OCI-LY3 (cell line): Measurements from ENCODE around the gene BRI3.

ENCODE experiments used
- H2AFZ ChIP-seq: fragments of 200-600, 300-600 bp; shearing (Covaris generic); 2 replicates; pipeline ENCODE4 v1.6.0; 2014; ENCODE audit warnings: antibody characterized with exemption, low read depth, low read length
- H3K27ac ChIP-seq: fragments of 200-600, 300-600 bp; sonication (generic); 2 replicates; pipeline ENCODE4 v1.5.1; 2014; ENCODE audit warnings: mild to moderate bottlenecking, low read length, moderate library complexity, mixed read lengths
- H3K27me3 ChIP-seq: fragments of 200-600, 300-600 bp; sonication (generic); 2 replicates; pipeline ENCODE4 v1.6.1; 2014; ENCODE audit warnings: low read depth, low read length, mixed read lengths
- H3K36me3 ChIP-seq: fragments of 200-600, 300-600 bp; sonication (generic); replicated peaks from 2 replicates; pipeline ENCODE3; 2014; ENCODE audit warnings: low read depth, low read length, mixed read lengths
- H3K4me1 ChIP-seq: fragments of 300-600, 200-600 bp; sonication (generic); 2 replicates; pipeline ENCODE4 v1.6.1; 2014; ENCODE audit warnings: low read length, mixed read lengths
- H3K4me2 ChIP-seq: fragments of 200-600, 300-600 bp; sonication (generic); 2 replicates; pipeline ENCODE4 v1.6.1; 2014; ENCODE audit warnings: low read length, mixed read lengths
- H3K4me3 ChIP-seq: fragments of 300-600, 200-600 bp; sonication (generic); 2 replicates; pipeline ENCODE4 v1.5.1; 2014; ENCODE audit warnings: antibody characterized with exemption, mild to moderate bottlenecking, low read length, moderate library complexity
- H3K79me2 ChIP-seq: fragments of 300-600, 200-600 bp; shearing (Covaris generic); 2 replicates; pipeline ENCODE4 v1.6.1; 2014; ENCODE audit warnings: mild to moderate bottlenecking, low read length, mixed read lengths
- H3K9ac ChIP-seq: fragments of 300-600, 200-600 bp; shearing (Covaris generic); 2 replicates; pipeline ENCODE4 v1.6.0; 2014; ENCODE audit warnings: mild to moderate bottlenecking, low read length, moderate library complexity
- H3K9me3 ChIP-seq: fragments of 200-600, 300-600 bp; shearing (Covaris generic); 2 replicates; pipeline ENCODE4 v1.6.1; 2014; ENCODE audit warnings: low read length, mixed read lengths; ENCODE audit not compliant: insufficient read depth
- H4K20me1 ChIP-seq: fragments of 200-600, 300-600 bp; sonication (generic); 2 replicates; pipeline ENCODE4 v1.6.1; 2016; ENCODE audit warnings: low read length, mixed read lengths; ENCODE audit not compliant: insufficient read depth
- EZH2phosphoT487 ChIP-seq: fragments of 200-600 bp; shearing (Covaris generic); IDR thresholded peaks from 2 replicates; pipeline ENCODE4 v1.6.1; 2018; ENCODE audit warnings: antibody characterized with exemption, mixed run types, low read depth
- TF ChIP-seq, protein P1 (sequence below): fragments of 200-600, 300-600 bp; sonication (generic); IDR thresholded peaks from 2 replicates; pipeline ENCODE4 v1.5.1; 2014; ENCODE audit warnings: antibody characterized with exemption, low read length, low read depth

BRI3 gene

GRCh38 chr7:98319176-98319575 lies 37.7 kb downstream of the BRI3 start:
- Histone ChIP-seq H2AFZ (no peak overlapping the region), H3K27ac (no peak overlapping the region), H3K36me3 (no peaks in the 10 kb centered on the region), H3K27me3 (no peaks in the 10 kb centered on the region), H3K79me2 (no peaks in the 10 kb centered on the region), H3K4me3 (no peak overlapping the region), H3K4me2 (no peak overlapping the region), H4K20me1 (no peaks in the 10 kb centered on the region), H3K4me1 (peaks cover 5% of the 10 kb centered on the region; the same call in 1 of the 2 replicates), H3K9ac (no peak overlapping the region), H3K9me3 (no peaks in the 10 kb centered on the region)
- TF ChIP-seq, protein P1, sequence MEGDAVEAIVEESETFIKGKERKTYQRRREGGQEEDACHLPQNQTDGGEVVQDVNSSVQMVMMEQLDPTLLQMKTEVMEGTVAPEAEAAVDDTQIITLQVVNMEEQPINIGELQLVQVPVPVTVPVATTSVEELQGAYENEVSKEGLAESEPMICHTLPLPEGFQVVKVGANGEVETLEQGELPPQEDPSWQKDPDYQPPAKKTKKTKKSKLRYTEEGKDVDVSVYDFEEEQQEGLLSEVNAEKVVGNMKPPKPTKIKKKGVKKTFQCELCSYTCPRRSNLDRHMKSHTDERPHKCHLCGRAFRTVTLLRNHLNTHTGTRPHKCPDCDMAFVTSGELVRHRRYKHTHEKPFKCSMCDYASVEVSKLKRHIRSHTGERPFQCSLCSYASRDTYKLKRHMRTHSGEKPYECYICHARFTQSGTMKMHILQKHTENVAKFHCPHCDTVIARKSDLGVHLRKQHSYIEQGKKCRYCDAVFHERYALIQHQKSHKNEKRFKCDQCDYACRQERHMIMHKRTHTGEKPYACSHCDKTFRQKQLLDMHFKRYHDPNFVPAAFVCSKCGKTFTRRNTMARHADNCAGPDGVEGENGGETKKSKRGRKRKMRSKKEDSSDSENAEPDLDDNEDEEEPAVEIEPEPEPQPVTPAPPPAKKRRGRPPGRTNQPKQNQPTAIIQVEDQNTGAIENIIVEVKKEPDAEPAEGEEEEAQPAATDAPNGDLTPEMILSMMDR, result no peak
- TF ChIP-seq EZH2phosphoT487, result no peak

GRCh38 chr7:98321301-98321700 lies 39.8 kb downstream of the BRI3 start:
- Histone ChIP-seq H3K4me3 (no peak overlapping the region), H4K20me1 (no peaks in the 10 kb centered on the region), H3K27ac (no peak overlapping the region), H3K4me1 (no peaks in the 10 kb centered on the region), H3K4me2 (no peak overlapping the region), H3K27me3 (no peaks in the 10 kb centered on the region), H3K36me3 (no peaks in the 10 kb centered on the region), H3K9ac (no peak overlapping the region), H3K9me3 (no peaks in the 10 kb centered on the region), H3K79me2 (no peaks in the 10 kb centered on the region), H2AFZ (no peak overlapping the region)
- TF ChIP-seq EZH2phosphoT487, result no peak

DNA sequence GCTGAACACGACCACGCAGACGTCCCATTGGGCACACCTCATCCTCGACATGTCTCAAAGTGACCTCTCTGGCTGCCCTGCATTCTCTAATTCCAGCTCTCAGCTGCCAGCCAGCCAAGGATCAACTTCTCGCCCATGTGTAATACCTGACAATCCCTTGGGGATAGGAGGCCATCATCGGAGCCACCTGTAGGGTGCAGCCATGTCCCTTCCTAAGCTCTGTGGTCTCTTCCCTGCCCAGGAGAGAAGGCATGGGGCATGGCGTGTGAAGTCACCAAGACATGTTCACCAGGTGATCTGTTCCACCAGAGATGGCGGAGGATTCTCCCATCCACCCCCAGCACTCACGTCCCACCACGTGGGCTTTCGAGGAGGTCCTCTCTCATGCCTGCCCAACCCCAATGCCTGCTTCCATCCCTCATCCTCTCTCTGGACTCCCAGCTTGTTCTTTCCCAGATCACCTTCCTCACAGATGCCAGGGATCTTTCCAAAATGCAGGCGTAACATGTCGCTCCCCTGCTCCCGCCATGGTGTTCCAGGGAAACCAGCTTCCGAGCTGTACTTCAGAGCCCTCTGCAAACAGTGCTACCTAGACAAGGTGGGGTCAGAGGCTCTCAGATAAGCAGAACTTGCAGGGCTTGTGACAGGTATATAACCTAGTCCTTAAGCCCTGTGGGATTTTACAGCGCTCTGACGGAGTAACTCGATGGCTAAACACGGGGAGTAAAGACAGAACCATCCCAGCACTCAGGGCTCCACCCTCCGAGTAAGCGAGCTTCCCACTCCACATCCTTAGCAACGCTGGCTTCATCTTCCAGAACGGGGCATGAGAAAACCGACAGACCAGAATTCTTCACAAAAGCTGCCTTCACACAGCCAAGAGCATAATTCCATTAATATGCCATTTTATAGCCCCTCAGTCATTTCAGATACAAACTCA lies 41.1 kb downstream of the BRI3 start:
- no peaks in the 10 kb centered on the region for H4K20me1 ChIP-seq

DNA sequence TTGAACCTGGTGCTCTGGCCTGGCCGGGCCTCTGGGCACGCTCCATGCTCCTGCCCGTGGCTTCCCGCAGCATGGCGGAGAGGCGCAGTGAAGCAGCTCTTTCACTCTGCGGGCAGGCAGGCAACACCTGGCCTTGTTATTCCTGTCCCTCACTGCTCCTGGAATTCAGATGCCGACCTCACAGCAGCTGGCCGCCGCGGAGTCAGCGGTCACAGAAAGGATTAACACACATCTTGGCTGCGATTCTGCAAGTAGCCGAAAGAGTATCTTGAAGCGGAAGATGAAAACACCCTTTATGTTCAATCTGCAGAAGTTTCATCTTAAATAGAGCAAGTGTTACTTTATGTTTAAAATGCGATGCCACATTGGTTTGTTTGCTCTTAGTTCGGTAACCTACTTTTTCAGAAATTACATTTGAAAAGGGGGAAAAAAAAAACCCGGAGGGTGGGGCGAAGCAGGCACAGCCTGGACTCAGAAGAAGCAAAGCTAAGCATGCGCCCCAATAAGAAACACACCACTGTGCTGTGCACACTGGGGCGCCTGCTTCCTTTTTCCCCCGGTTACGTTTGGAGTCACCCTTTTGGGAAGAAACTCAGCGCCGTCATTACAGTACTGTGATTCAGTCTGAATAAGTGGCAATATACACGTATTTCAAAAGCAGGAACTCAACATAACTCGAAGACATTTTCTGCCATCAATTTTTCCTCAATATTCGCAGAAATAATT lies 42.3 kb downstream of the BRI3 start:
- no peak overlapping the region for H2AFZ ChIP-seq
- no peak for TF ChIP-seq EZH2phosphoT487
- TF ChIP-seq, protein P1, result no peak
- no peaks in the 10 kb centered on the region for H4K20me1 ChIP-seq
- no peaks in the 10 kb centered on the region for H3K4me1 ChIP-seq
- no peak overlapping the region for H3K4me3 ChIP-seq
- no peak overlapping the region for H3K4me2 ChIP-seq
- no peaks in the 10 kb centered on the region for H3K9me3 ChIP-seq
- no peaks in the 10 kb centered on the region for H3K79me2 ChIP-seq
- H3K36me3 ChIP-seq, result no peaks in the 10 kb centered on the region
- H3K27me3 ChIP-seq, result no peaks in the 10 kb centered on the region
- no peak overlapping the region for H3K27ac ChIP-seq
- no peak overlapping the region for H3K9ac ChIP-seq

More for the DNA sequence above, 41.1 kb downstream of the BRI3 start:
- no peaks in the 10 kb centered on the region for H3K79me2 ChIP-seq
- no peaks in the 10 kb centered on the region for H3K36me3 ChIP-seq
- no peaks in the 10 kb centered on the region for H3K9me3 ChIP-seq
- no peak overlapping the region for H3K9ac ChIP-seq
- no peak overlapping the region for H3K4me3 ChIP-seq
- no peaks in the 10 kb centered on the region for H3K4me1 ChIP-seq
- H3K27me3 ChIP-seq, result no peaks in the 10 kb centered on the region
- no peak overlapping the region for H3K27ac ChIP-seq
- H2AFZ ChIP-seq, result no peak overlapping the region
- no peak overlapping the region for H3K4me2 ChIP-seq
- no peak for TF ChIP-seq EZH2phosphoT487
- TF ChIP-seq, protein P1, result no peak
